HG03521 (cell line): ENCODE results near the gene KCNMB2.
"Not testable (repeated sequence)": the region's sequence is repeated elsewhere in the genome, so short reads cannot be mapped to it uniquely, and the experiment has no call there.

Source experiments
- ATAC-seq: cut with Tn5 transposase; IDR thresholded peaks from one replicate; pipeline ENCODE4 v1.9.1; 2021; ENCODE audit warnings: mild to moderate bottlenecking, moderate library complexity; ENCODE audit not compliant: unreplicated experiment

KCNMB2 gene

GRCh38 chr3:178745861-178746655 is 209.8 kb downstream of the KCNMB2 start:
- not testable (repeated sequence) for ATAC-seq

GRCh38 chr3:178748874-178749273 is 212.6 kb downstream of the KCNMB2 start:
- no peak for ATAC-seq

GRCh38 chr3:178749471-178749870 is 213.2 kb downstream of the KCNMB2 start:
- ATAC-seq, result no peak

GRCh38 chr3:178750639-178751300 is 214.5 kb downstream of the KCNMB2 start:
- ATAC-seq, result no peak

- no peak for ATAC-seq
Measured at GRCh38 chr3:178752843-178753242, 216.6 kb downstream of the KCNMB2 start.

GRCh38 chr3:178754852-178755510 is 218.7 kb downstream of the KCNMB2 start:
- ATAC-seq, result no peak

- no peak for ATAC-seq
Measured at GRCh38 chr3:178761024-178761423, 224.8 kb downstream of the KCNMB2 start.

GRCh38 chr3:178761461-178761860 is 225.2 kb downstream of the KCNMB2 start:
- no peak for ATAC-seq

GRCh38 chr3:178762385-178762784 is 226.1 kb downstream of the KCNMB2 start:
- ATAC-seq, result no peak

GRCh38 chr3:178765472-178765871 is 229.2 kb downstream of the KCNMB2 start:
- ATAC-seq, result no peak

GRCh38 chr3:178767581-178767980 is 231.3 kb downstream of the KCNMB2 start:
- ATAC-seq, result no peak

GRCh38 chr3:178768072-178768864 is 232.0 kb downstream of the KCNMB2 start:
- ATAC-seq, result peak; percentile 47

- ATAC-seq, result no peak
Measured at GRCh38 chr3:178771511-178771910, 235.3 kb downstream of the KCNMB2 start.

GRCh38 chr3:178772746-178773145 is 236.5 kb downstream of the KCNMB2 start:
- ATAC-seq, result no peak

GRCh38 chr3:178773358-178773757 is 237.1 kb downstream of the KCNMB2 start:
- no peak for ATAC-seq

- no peak for ATAC-seq
Measured at GRCh38 chr3:178777718-178778411, 241.6 kb downstream of the KCNMB2 start.

GRCh38 chr3:178778589-178778988 is 242.4 kb downstream of the KCNMB2 start:
- no peak for ATAC-seq

- no peak for ATAC-seq
Measured at GRCh38 chr3:178785961-178786360, 249.7 kb downstream of the KCNMB2 start.

GRCh38 chr3:178787960-178788359 is 251.7 kb downstream of the KCNMB2 start:
- ATAC-seq, result no peak

- ATAC-seq, result no peak
Measured at GRCh38 chr3:178794711-178795110, 258.5 kb downstream of the KCNMB2 start.
